ENCODE measurements around the gene FES.

The FES gene

DNA sequence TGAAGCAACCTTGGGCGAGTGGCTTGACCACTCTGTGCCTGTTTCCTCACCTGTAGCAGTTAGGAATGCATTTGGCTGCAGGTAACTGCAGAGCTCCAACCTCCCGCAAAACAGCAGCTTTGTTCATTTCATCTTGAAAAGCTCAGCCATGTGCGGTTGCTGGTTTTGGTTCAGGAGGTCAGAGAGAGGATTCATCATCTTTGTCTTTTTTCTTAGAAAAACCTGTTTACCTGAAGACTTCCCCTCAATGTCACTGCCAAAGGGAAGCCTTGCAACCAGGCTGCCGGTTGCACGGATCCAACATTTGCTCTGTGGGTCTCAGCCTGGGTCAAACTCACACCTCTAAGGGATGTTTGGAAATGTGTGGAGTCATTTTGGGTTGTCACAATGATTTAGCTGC, 32.4 kb upstream of the FES start:
- no peak for DNase-seq (ENCODE audit: low read depth)
- no peak overlapping the region for H3K4me3 ChIP-seq (replicated peaks; ENCODE audit: low read depth, low read length)
- TF ChIP-seq, protein P1, sequence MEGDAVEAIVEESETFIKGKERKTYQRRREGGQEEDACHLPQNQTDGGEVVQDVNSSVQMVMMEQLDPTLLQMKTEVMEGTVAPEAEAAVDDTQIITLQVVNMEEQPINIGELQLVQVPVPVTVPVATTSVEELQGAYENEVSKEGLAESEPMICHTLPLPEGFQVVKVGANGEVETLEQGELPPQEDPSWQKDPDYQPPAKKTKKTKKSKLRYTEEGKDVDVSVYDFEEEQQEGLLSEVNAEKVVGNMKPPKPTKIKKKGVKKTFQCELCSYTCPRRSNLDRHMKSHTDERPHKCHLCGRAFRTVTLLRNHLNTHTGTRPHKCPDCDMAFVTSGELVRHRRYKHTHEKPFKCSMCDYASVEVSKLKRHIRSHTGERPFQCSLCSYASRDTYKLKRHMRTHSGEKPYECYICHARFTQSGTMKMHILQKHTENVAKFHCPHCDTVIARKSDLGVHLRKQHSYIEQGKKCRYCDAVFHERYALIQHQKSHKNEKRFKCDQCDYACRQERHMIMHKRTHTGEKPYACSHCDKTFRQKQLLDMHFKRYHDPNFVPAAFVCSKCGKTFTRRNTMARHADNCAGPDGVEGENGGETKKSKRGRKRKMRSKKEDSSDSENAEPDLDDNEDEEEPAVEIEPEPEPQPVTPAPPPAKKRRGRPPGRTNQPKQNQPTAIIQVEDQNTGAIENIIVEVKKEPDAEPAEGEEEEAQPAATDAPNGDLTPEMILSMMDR (IDR thresholded peaks at IDR 0.05; ENCODE audit: low read length, missing control alignments): no peak

DNA sequence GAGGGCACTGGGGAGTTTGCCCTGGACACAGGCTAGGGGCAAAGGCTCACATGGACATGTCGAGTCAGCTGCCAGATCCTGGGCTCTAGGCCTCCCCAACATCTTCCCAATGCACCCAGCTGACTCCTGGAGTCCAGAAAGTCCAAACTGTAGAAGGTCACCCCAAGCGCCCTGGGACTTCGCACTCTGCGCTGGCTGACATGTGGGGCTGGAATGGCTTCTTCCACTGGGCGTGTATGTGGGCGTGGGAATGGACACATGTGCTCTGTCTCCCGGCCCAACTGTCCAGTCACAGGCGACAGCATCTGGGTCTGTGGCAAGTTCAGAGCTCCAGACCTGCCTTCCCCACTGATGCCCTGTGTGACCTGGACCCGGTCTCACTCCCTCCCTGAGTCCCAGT, 29.2 kb upstream of the FES start:
- DNase-seq (ENCODE audit: low read depth): no peak
- TF ChIP-seq, protein P1 (IDR thresholded peaks at IDR 0.05; ENCODE audit: low read length, missing control alignments): no peak
- H3K4me3 ChIP-seq (replicated peaks; ENCODE audit: low read depth, low read length): no peak overlapping the region

DNA sequence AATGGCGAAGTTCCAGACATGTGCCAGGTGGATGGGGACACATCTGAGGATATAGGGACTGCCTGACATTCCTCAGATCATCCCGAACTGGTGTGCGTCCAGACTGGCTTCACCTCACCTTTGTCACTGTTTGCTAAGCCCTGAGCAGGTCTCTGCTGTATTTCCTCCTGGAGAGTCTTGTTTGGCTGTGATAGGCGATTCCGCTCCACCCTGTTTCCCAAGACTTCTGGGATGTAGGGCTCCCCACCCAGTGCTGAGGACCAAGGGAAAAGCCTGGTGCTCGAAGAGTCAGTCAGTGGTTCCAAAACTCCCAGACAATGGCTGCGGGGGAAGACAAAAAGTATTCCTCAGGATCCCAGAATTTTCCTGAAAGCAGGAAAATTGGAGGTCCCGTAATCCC, 27.0 kb upstream of the FES start:
- H3K4me3 ChIP-seq (replicated peaks; ENCODE audit: low read depth, low read length): no peak overlapping the region
- TF ChIP-seq, protein P1 (IDR thresholded peaks at IDR 0.05; ENCODE audit: low read length, missing control alignments): no peak
- DNase-seq (ENCODE audit: low read depth): no peak

DNA sequence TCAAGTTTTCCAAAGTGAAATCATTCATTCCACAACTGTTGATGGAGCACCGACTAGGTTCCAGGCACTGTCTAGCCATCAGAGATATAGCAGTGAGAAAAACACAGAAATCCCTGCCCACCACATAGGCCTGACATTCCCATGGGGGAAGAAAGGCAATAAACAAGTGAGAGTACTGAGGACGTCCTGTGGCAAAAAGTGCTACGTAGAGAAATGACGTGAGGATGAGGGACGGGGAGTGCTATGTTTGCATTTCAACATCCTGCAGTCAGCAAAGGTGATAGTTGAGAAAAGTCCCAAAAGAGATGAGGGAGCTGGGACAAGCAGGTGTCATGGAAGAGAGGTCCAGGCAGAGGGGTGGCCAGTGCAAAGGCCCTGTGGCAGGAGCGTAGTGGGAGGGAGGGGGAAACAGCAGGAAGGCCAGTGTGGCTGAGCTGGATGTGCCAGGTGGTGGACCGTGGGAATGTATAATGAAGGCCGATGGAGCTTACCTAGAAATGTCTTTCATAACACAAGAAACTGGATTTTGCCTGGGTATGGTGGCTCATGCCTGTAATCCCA, 26.3 kb upstream of the FES start:
- DNase-seq (ENCODE audit: low read depth): no peak
- TF ChIP-seq, protein P1 (IDR thresholded peaks at IDR 0.05; ENCODE audit: low read length, missing control alignments): no peak
- H3K4me3 ChIP-seq (replicated peaks; ENCODE audit: low read depth, low read length): no peak overlapping the region

DNA sequence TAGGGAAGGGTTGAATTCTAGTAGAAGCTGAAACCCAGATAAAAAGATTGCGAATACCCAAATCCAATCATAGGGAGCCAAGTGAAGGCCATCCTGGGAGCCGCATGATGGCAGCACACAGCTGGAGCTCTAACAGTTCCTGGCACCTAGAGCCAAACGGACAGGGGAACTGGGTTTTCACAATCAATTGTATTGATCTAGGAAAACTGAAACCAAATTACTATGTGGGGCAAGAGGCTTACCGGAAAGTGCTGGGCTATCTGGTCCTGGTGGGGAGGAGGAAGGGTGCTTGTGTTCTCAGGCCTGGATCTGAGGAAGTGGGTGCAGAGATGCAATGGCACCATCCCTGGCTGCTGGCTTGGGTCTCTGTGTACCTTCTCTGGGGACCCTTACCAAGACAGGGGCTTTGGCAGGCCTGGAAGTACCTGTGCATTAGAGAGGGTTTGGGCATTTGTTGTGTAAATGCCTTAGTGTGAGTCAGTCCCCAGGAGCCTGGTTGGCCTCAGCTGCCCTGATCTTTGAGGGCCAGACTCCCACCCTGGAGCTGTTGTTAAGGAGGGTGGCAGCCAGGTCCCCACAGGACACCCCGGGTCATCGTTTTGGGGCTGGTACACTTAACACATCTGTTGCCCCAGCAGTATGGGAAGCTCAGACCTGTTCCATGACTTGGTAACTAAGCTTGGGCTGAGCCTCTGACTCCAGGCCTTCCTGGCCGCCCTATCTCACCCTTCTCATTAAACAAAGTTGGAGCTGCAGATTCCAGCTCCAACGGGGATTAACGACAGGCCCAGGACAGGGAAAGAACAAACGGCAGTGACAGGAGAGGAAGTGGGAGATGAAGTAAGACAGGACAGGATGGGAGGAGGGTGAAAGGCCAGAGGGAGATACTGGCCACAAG, 24.8 kb upstream of the FES start:
- H3K4me3 ChIP-seq (replicated peaks; ENCODE audit: low read depth, low read length): no peak overlapping the region
- no peak for DNase-seq (ENCODE audit: low read depth)
- TF ChIP-seq, protein P1 (IDR thresholded peaks at IDR 0.05; ENCODE audit: low read length, missing control alignments): no peak

DNA sequence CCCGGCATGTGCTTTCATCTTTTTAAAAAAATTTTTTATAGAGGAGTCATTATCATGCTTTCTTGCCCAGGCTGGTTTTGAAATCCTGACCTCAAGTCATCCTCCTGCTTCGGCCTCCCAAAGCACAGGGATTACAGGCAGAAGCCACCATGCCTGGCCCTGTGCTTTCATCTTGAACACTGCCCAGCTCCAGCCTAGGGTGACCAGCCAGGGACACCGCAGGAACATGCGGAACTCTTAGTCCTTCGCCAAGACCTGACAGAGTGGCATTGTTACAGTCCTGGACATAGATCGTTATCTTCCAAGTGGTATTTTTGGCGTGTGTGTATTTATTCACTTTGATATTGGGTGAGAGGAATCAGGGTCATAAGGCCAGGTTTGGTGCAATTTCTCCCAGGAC, 23.9 kb upstream of the FES start:
- TF ChIP-seq, protein P1 (IDR thresholded peaks at IDR 0.05; ENCODE audit: low read length, missing control alignments): no peak
- DNase-seq (ENCODE audit: low read depth): no peak
- H3K4me3 ChIP-seq (replicated peaks; ENCODE audit: low read depth, low read length): no peak overlapping the region

Measured in fibroblast of pulmonary artery (primary cell).